Tibial artery (tissue), 4 donors: ENCODE measurements around the gene RASSF4.
A peak's percentile ranks its signal among the peaks of the same experiment; 100 is the strongest.

ENCODE experiments used
- DNase-seq, 2 donors: peaks; one replicate each; pipeline ENCODE4 v3.0.0-alpha.2; 2019
- H3K27ac ChIP-seq, 2 donors: fragments of 200-600 bp; sonication (generic) in 1 of 2; 1 replicate in 1 of 2; 2 replicates in 1 of 2; pipeline ENCODE4 v1.5.1; 2018 to 2019; ENCODE audit warnings: mild to moderate bottlenecking in 1 of 2
- H3K27me3 ChIP-seq, 2 donors: fragments of 200-600 bp; sonication (generic) in 1 of 2; one replicate each; pipeline versions ENCODE4 v1.5.1 to v1.6.0; 2016 to 2019
- H3K36me3 ChIP-seq, 3 donors: fragments of 200-600 bp; sonication (generic) in 2 of 3; one replicate each; pipeline ENCODE4 v1.5.1; 2016 to 2019; ENCODE audit warnings: mild to moderate bottlenecking in 2 of 3
- H3K4me1 ChIP-seq, 4 donors: fragments of 200-600 bp; sonication (generic) in 2 of 4; 1 replicate in 3 of 4; 2 replicates in 1 of 4; pipeline ENCODE4 v1.5.1; 2016 to 2019
- H3K4me3 ChIP-seq, 2 donors: fragments of 200-600 bp; sonication (generic) in 1 of 2; 1 replicate in 1 of 2; 2 replicates in 1 of 2; pipeline ENCODE4 v1.5.1; 2018 to 2019; ENCODE audit warnings: mild to moderate bottlenecking in 2 of 2
- H3K9me3 ChIP-seq, 3 donors: fragments of 200-600 bp; sonication (generic) in 1 of 3; one replicate each; pipeline ENCODE4 v1.5.1; 2016 to 2019
- intact Hi-C: fragments of 100-400 bp; cut with DNase I; formaldehyde crosslinking; loops from one replicate; pipeline ENCODE4 v1.15.0; 2023; ENCODE audit warnings: low total_unique reads
- TF ChIP-seq, protein P1 (sequence below), 2 experiments: fragments of 200-600 bp in 1 of 2; fragments of 450-650 bp in 1 of 2; IDR thresholded peaks; one replicate each; pipeline ENCODE4 v1.5.1; 2017 to 2019; ENCODE audit warnings: antibody characterized with exemption in 2 of 2, mild to moderate bottlenecking in 1 of 2, moderate library complexity in 1 of 2

Gene RASSF4

GRCh38 chr10:45000138-45000751, 40.6 kb downstream of the RASSF4 start:
- H3K4me1 ChIP-seq, result peaks cover 6 to 66% (median 55%) of the 10 kb centered on the region in 4 donors
- H3K27ac ChIP-seq, result peak overlapping the region; percentile 90 to 97
- H3K36me3 ChIP-seq, result peaks cover 0 to 20% (median 14%) of the 10 kb centered on the region in 3 donors
- H3K27me3 ChIP-seq, result no peaks in the 10 kb centered on the region
- intact Hi-C loops, result no loop called here
- peak; percentile 91 for DNase-seq
- TF ChIP-seq, protein P1, sequence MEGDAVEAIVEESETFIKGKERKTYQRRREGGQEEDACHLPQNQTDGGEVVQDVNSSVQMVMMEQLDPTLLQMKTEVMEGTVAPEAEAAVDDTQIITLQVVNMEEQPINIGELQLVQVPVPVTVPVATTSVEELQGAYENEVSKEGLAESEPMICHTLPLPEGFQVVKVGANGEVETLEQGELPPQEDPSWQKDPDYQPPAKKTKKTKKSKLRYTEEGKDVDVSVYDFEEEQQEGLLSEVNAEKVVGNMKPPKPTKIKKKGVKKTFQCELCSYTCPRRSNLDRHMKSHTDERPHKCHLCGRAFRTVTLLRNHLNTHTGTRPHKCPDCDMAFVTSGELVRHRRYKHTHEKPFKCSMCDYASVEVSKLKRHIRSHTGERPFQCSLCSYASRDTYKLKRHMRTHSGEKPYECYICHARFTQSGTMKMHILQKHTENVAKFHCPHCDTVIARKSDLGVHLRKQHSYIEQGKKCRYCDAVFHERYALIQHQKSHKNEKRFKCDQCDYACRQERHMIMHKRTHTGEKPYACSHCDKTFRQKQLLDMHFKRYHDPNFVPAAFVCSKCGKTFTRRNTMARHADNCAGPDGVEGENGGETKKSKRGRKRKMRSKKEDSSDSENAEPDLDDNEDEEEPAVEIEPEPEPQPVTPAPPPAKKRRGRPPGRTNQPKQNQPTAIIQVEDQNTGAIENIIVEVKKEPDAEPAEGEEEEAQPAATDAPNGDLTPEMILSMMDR (IDR thresholded peaks at IDR 0.05), result no peak
- H3K9me3 ChIP-seq, result no peaks in the 10 kb centered on the region
- H3K4me3 ChIP-seq, result peak overlapping the region; percentile 63 to 76

GRCh38 chr10:45000752-45001380, 41.3 kb downstream of the RASSF4 start, which contains the start of gene ZNF22:
ZNF22 (plus strand) TSS chr10:45000923; CDS start chr10:45003369, 2,446 bp downstream.
- peaks cover 0 to 22% (median 14%) of the 10 kb centered on the region in 3 donors for H3K36me3 ChIP-seq
- peak within 1 kb of the TSS; percentile 63 to 76 for H3K4me3 ChIP-seq
- DNase-seq, result peak; percentile 59 to 83
- intact Hi-C loops, result no loop called here
- TF ChIP-seq, protein P1 (IDR thresholded peaks at IDR 0.05), result peak in 1 of 2 experiments; percentile 17
- peaks cover 6 to 60% (median 48%) of the 10 kb centered on the region in 4 donors for H3K4me1 ChIP-seq
- H3K27ac ChIP-seq, result peak within 1 kb of the TSS; percentile 90 to 97
- H3K27me3 ChIP-seq, result no peaks in the 10 kb centered on the region
- no peaks in the 10 kb centered on the region for H3K9me3 ChIP-seq

GRCh38 chr10:45001381-45002148, 42.0 kb downstream of the RASSF4 start:
- intact Hi-C loops, result no loop called here
- TF ChIP-seq, protein P1 (IDR thresholded peaks at IDR 0.05), result peak; percentile 26 to 34

GRCh38 chr10:45003432-45004000, 43.9 kb downstream of the RASSF4 start:
- TF ChIP-seq, protein P1 (IDR thresholded peaks at IDR 0.05), result no peak
- intact Hi-C loops, result no loop called here
- H3K4me1 ChIP-seq, result peaks cover 0 to 33% (median 25%) of the 10 kb centered on the region in 4 donors
- H3K27me3 ChIP-seq, result no peaks in the 10 kb centered on the region
- DNase-seq, result no peak
- no peaks in the 10 kb centered on the region for H3K9me3 ChIP-seq
- H3K27ac ChIP-seq, result no peak overlapping the region
- H3K36me3 ChIP-seq, result peaks cover 0 to 22% (median 14%) of the 10 kb centered on the region in 3 donors
- no peak overlapping the region for H3K4me3 ChIP-seq

More at GRCh38 chr10:45001381-45002148, 42.0 kb downstream of the RASSF4 start:
- H3K9me3 ChIP-seq, result no peaks in the 10 kb centered on the region
- H3K4me1 ChIP-seq, result peaks cover 6 to 53% (median 42%) of the 10 kb centered on the region in 4 donors
- DNase-seq, result peak; percentile 80 to 89
- peak overlapping the region; percentile 63 to 76 for H3K4me3 ChIP-seq
- peak overlapping the region; percentile 90 to 97 for H3K27ac ChIP-seq
- peaks cover 0 to 22% (median 14%) of the 10 kb centered on the region in 3 donors for H3K36me3 ChIP-seq
- no peaks in the 10 kb centered on the region for H3K27me3 ChIP-seq

- intact Hi-C loops, result no loop called here
- H3K27ac ChIP-seq, result no peak overlapping the region
Observed at GRCh38 chr10:45004661-45005060, 45.1 kb downstream of the RASSF4 start.

More at GRCh38 chr10:45004661-45005060, 45.1 kb downstream of the RASSF4 start:
- no peak for DNase-seq
- Histone ChIP-seq H3K4me3 (no peak overlapping the region), H3K9me3 (no peaks in the 10 kb centered on the region), H3K4me1 (peaks cover 0 to 22% (median 17%) of the 10 kb centered on the region in 4 donors), H3K36me3 (peaks cover 0 to 22% (median 14%) of the 10 kb centered on the region in 3 donors), H3K27me3 (no peaks in the 10 kb centered on the region)
- TF ChIP-seq, protein P1 (IDR thresholded peaks at IDR 0.05), result no peak
